SH-SY5Y (cell line): ENCODE measurements around the gene TSTD2.

Source experiments
- GATA2 ChIP-seq: IDR thresholded peaks from 2 replicates; pipeline ENCODE4 v1.6.1; 2011; ENCODE audit warnings: mild to moderate bottlenecking, low read depth, low read length
- GATA3 ChIP-seq: IDR thresholded peaks from 2 replicates; pipeline ENCODE4 v1.6.1; 2011; ENCODE audit warnings: low read depth, mild to moderate bottlenecking, low read length, moderate library complexity

Gene TSTD2

GRCh38 chr9:97638666-97639065, 5.5 kb upstream of the TSTD2 start:
- no peak for TF ChIP-seq GATA2
- no peak for TF ChIP-seq GATA3

DNA sequence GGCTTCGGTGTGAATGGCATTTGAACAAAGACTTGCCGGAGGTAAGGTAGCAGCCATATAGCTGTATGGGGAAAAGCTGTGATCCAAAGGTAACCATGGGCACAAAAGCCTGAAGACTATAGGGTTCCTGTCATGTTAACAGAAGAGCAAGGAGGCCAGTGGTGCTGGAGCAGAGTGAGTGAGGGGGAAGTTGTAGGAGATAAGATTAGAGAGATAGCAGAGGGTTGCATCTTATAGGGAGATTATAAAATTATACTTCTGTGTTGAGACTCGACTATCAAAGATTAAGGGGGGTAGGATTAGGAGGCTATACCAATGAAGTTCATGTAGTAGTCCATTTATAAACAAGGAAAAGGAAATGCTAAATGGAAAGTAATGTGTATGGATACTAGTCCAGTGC, 3.7 kb upstream of the TSTD2 start:
- TF ChIP-seq GATA3: no peak
- TF ChIP-seq GATA2: no peak; the same call in 1 of the 2 replicates

GRCh38 chr9:97635026-97635425, 1.9 kb upstream of the TSTD2 start:
- TF ChIP-seq GATA2 (no peak), GATA3 (no peak)

GRCh38 chr9:97633859-97634490, 807 bp upstream of the TSTD2 start:
- TF ChIP-seq GATA2: no peak
- no peak for TF ChIP-seq GATA3

GRCh38 chr9:97632248-97632984, 752 bp downstream of the TSTD2 start:
- TF ChIP-seq GATA2 (no peak), GATA3 (no peak)

DNA sequence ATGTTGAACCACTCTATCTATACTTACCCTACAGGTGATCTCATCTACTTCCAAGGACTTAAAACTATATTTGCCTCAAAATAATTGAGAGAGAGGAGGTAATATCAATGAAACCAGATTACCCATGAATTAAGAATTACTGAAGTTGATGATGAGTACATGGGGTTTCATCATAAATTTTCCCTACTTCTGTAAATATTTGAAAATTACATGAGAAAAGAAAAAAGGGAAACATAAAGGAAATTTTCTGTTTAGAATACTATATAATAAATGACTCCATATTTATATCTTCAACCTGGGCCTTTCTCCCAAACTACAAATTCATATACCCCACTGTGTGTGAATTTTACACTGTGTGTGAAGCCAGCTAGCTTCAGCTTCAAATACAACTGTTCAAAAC, 2.6 kb downstream of the TSTD2 start:
- TF ChIP-seq GATA3 (no peak), GATA2 (no peak)

GRCh38 chr9:97629156-97629555, 4.0 kb downstream of the TSTD2 start:
- TF ChIP-seq GATA3 (no peak), GATA2 (no peak)

DNA sequence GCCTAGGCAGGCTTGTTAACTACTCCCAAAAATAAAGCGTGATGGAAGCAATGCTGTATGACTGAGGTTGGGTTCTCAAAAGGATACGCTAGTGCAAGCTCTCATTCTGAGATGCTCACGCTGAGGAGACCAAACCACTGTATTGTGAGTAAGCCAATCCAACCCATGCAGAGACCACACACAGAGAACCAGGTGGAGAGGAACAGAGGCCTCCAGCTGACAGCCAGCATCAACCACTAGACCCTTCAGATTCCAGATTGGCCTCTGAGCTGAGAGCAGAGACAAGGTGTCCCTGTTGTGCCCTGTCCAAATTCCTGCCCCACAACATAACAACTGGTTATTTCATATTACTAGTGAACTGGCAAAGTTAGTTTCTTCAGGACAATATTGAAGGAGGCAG, 4.5 kb downstream of the TSTD2 start:
- no peak for TF ChIP-seq GATA2
- no peak for TF ChIP-seq GATA3

DNA sequence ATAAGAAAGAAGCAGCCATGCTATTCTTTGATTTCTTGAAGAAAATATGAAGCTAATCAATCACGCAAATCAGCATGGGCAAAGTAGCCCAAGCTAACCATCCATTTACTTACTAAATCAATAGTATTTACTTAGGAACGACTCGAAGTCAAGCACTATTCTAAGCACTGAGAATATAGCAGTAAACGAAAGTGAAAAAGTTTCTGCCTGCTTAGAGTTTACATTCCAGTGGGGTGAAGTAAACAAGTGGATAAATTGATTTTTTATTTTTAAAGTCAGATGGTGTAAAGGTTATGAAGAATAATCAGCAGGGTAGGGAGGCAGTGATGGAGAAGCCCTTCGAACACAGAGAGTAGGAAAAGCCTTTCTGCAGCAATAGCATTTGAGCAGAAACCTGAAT, 5.5 kb downstream of the TSTD2 start:
- no peak for TF ChIP-seq GATA2
- no peak for TF ChIP-seq GATA3

DNA sequence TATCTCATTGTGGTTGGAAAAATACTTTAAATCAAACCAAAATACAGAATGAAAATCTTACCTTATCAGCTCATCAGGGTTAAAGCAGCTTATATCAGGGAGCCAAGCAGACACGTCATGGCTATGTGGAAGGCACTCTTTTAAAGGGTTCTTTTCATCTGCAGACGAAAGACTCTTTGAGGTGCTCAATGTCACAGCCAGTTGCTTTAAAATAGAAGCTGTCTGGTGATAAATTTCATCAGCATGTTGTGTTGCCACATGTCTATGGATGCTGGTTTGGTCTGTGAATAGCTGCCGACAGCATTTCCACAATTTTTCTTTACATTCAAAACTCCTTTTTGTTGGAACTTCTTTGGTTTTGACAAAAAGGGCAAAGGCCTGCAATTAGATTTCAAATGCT, 7.5 kb downstream of the TSTD2 start:
- TF ChIP-seq GATA2: no peak
- no peak for TF ChIP-seq GATA3

DNA sequence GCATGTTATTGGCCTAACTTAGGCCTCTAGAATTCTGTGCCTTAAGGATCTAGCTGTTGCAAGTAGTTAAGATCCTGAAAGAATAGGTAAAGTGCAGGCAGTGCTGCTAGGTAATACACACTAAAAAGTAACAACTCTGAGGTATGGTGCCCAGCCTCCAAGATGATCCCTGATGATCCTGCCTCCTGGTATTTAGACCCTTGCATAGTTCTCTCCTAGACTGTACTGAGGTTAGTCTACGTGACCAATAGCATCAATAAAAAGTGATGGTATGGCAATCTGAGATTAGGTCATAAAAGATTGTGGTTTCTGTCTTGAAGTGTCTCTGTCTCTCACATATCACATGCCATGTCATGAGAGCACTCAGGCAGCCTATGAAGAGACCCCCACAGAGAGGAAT, 9.2 kb downstream of the TSTD2 start:
- TF ChIP-seq GATA2 (no peak), GATA3 (no peak)

GRCh38 chr9:97617939-97618416, 15.2 kb downstream of the TSTD2 start:
- no peak for TF ChIP-seq GATA2
- no peak for TF ChIP-seq GATA3

DNA sequence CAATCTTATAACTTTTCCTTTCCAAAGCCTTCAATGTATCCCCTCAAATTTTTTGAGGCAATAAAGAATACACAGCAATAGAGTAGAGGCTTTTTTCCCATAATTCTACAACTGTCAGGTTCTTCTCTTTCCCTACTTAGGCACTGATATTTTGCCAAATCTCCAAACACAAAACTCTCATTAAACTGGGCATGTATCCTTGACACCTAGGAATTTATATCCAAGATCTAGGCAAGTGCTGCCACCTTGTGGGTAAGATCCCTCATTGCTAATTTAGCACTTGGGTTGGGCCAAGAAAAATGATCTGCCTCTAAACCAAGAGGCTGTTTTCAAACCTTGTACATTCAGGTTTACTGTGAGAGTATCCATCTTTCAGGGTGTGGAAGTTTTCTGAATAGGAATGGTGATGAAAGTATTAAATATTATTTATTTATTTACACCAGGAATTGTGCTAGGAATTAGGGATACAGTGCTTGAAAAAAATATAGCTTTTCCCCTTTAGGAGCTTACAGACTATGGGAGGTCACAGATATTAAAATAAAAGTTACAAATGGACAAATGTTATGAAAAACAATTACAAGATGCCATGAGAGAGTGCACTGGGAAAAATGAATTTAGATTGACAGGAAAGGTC, 17.6 kb downstream of the TSTD2 start:
- no peak for TF ChIP-seq GATA2
- no peak for TF ChIP-seq GATA3

GRCh38 chr9:97604901-97605645, 28.1 kb downstream of the TSTD2 start:
- TF ChIP-seq GATA3: no peak
- no peak for TF ChIP-seq GATA2

GRCh38 chr9:97602430-97602829, 30.7 kb downstream of the TSTD2 start:
- no peak for TF ChIP-seq GATA3
- TF ChIP-seq GATA2: no peak
